OCI-LY1 (cell line): ENCODE results near the gene ELL2.
"Not testable (repeated sequence)": the region's sequence is repeated elsewhere in the genome, so short reads cannot be mapped to it uniquely, and the experiment has no call there.

Source experiments
- H2AFZ ChIP-seq: fragments of 200-600 bp; sonication (generic), shearing (Covaris generic); 2 replicates; pipeline ENCODE4 v1.6.0; 2014; ENCODE audit warnings: antibody characterized with exemption, mild to moderate bottlenecking, low read length
- H3F3A ChIP-seq: fragments of 200-600 bp; sonication (generic), shearing (Covaris generic); 2 replicates; pipeline ENCODE4 v1.6.0; 2014; ENCODE audit warnings: mild to moderate bottlenecking, antibody characterized with exemption, low read length, moderate library complexity; ENCODE audit not compliant: insufficient read depth
- H3K27ac ChIP-seq: fragments of 200-600 bp; sonication (generic); 2 replicates; pipeline ENCODE4 v1.5.1; 2014; ENCODE audit warnings: low read length, mixed run types, mild to moderate bottlenecking, low read depth; ENCODE audit not compliant: poor library complexity, severe bottlenecking
- H3K27me3 ChIP-seq: fragments of 200-600 bp; sonication (generic); 2 replicates; pipeline ENCODE4 v1.6.0; 2014; ENCODE audit warnings: antibody characterized with exemption, mild to moderate bottlenecking, low read length, moderate library complexity; ENCODE audit not compliant: insufficient read depth
- H3K36me3 ChIP-seq: fragments of 200-600 bp; sonication (generic); 2 replicates; pipeline ENCODE4 v1.6.1; 2014; ENCODE audit warnings: mild to moderate bottlenecking, antibody characterized with exemption, low read length, moderate library complexity, mixed read lengths; ENCODE audit not compliant: insufficient read depth
- H3K4me1 ChIP-seq: fragments of 200-600 bp; sonication (generic); 2 replicates; pipeline ENCODE4 v1.5.1; 2014; ENCODE audit warnings: mild to moderate bottlenecking, low read length, moderate library complexity; ENCODE audit not compliant: insufficient read depth, severe bottlenecking
- H3K4me2 ChIP-seq: fragments of 200-600 bp; sonication (generic), shearing (Covaris generic); 2 replicates; pipeline ENCODE4 v1.6.1; 2014; ENCODE audit warnings: low read length
- H3K4me3 ChIP-seq: fragments of 200-600 bp; sonication (generic); 2 replicates; pipeline ENCODE4 v1.5.1; 2014; ENCODE audit warnings: low read length, low read depth, mild to moderate bottlenecking, mixed read lengths; ENCODE audit not compliant: poor library complexity, severe bottlenecking
- H3K79me2 ChIP-seq: fragments of 200-600 bp; shearing (Covaris generic); 2 replicates; pipeline ENCODE4 v1.6.1; 2016; ENCODE audit warnings: mixed run types, low read length, mixed read lengths; ENCODE audit not compliant: insufficient read depth
- H3K9ac ChIP-seq: fragments of 200-600 bp; sonication (generic), shearing (Covaris generic); 2 replicates; pipeline ENCODE4 v1.6.1; 2014; ENCODE audit warnings: mild to moderate bottlenecking, low read length, mixed read lengths
- H3K9me2 ChIP-seq: fragments of 200-600 bp; sonication (generic), shearing (Covaris generic); 2 replicates; pipeline ENCODE4 v1.6.1; 2014; ENCODE audit warnings: low read depth, mild to moderate bottlenecking, low read length, mixed read lengths
- H3K9me3 ChIP-seq: fragments of 200-600 bp; shearing (Covaris generic); 2 replicates; pipeline ENCODE4 v1.6.1; 2014; ENCODE audit warnings: low read length, mixed read lengths
- H4K20me1 ChIP-seq: fragments of 200-600 bp; sonication (generic), shearing (Covaris generic); 2 replicates; pipeline ENCODE4 v1.6.0; 2016; ENCODE audit warnings: mild to moderate bottlenecking, low read length; ENCODE audit not compliant: insufficient read depth
- CTCF ChIP-seq: fragments of 200-600 bp; sonication (generic), shearing (Covaris generic); IDR thresholded peaks from 2 replicates; pipeline ENCODE4 v1.5.1; 2017; ENCODE audit warnings: mild to moderate bottlenecking, antibody characterized with exemption, low read length, moderate library complexity, mixed read lengths
- EZH2 ChIP-seq: fragments of 200-600 bp; sonication (generic), shearing (Covaris generic); IDR thresholded peaks from 2 replicates; pipeline ENCODE4 v1.8.0; 2017; ENCODE audit warnings: borderline replicate concordance, mixed run types, mild to moderate bottlenecking, antibody characterized with exemption, low read length, moderate library complexity, mixed read lengths

ELL2 gene

GRCh38 chr5:95837492-95837891 lies 124.2 kb downstream of the ELL2 start:
- Histone ChIP-seq H3K9ac (no peak overlapping the region), H3K9me2 (no peaks in the 10 kb centered on the region), H3K27ac (no peak overlapping the region), H3K4me2 (no peak overlapping the region), H4K20me1 (no peaks in the 10 kb centered on the region), H3K4me1 (peaks cover 27% of the 10 kb centered on the region), H3K36me3 (no peaks in the 10 kb centered on the region), H3K27me3 (no peaks in the 10 kb centered on the region), H3K79me2 (no peaks in the 10 kb centered on the region), H2AFZ (no peak overlapping the region), H3K4me3 (no peak overlapping the region), H3K9me3 (no peaks in the 10 kb centered on the region), H3F3A (no peaks in the 10 kb centered on the region)
- TF ChIP-seq EZH2 (no peak), CTCF (no peak)

- not testable (repeated sequence) for H3K9ac ChIP-seq, H3K79me2 ChIP-seq, H3K4me2 ChIP-seq, H3K27ac ChIP-seq, H3K4me3 ChIP-seq, H4K20me1 ChIP-seq, H3F3A ChIP-seq, H3K36me3 ChIP-seq, H3K9me3 ChIP-seq, H3K9me2 ChIP-seq, H2AFZ ChIP-seq, H3K27me3 ChIP-seq
- peaks cover 27% of the 10 kb centered on the region for H3K4me1 ChIP-seq
These were observed 124.7 kb downstream of the ELL2 start for GRCh38 chr5:95836971-95837370.

- no peaks in the 10 kb centered on the region for H4K20me1 ChIP-seq
- no peak for TF ChIP-seq CTCF
- TF ChIP-seq EZH2: no peak
- H3K36me3 ChIP-seq: no peaks in the 10 kb centered on the region
- H3K9ac ChIP-seq: no peak overlapping the region
- H3K79me2 ChIP-seq: no peaks in the 10 kb centered on the region
- H3F3A ChIP-seq: no peaks in the 10 kb centered on the region
- H3K4me3 ChIP-seq: no peak overlapping the region
- no peak overlapping the region for H3K27ac ChIP-seq
- no peaks in the 10 kb centered on the region for H3K27me3 ChIP-seq
- H3K4me2 ChIP-seq: no peak overlapping the region
- peaks cover 27% of the 10 kb centered on the region for H3K4me1 ChIP-seq
- H3K9me3 ChIP-seq: no peaks in the 10 kb centered on the region
- H3K9me2 ChIP-seq: no peaks in the 10 kb centered on the region
- no peak overlapping the region for H2AFZ ChIP-seq
These were observed 125.1 kb downstream of the ELL2 start for GRCh38 chr5:95836544-95836943.

- Histone ChIP-seq H3K9me3 (no peaks in the 10 kb centered on the region), H3K79me2 (no peaks in the 10 kb centered on the region), H3K27me3 (no peaks in the 10 kb centered on the region), H4K20me1 (no peaks in the 10 kb centered on the region), H3K9ac (no peak overlapping the region; the same call in 1 of the 2 replicates), H3K36me3 (no peaks in the 10 kb centered on the region), H3K4me1 (peaks cover 27% of the 10 kb centered on the region), H3K9me2 (no peaks in the 10 kb centered on the region), H3K27ac (no peak overlapping the region), H2AFZ (peak overlapping the region; percentile 40; the same call in 1 of the 2 replicates), H3F3A (no peaks in the 10 kb centered on the region), H3K4me3 (peak overlapping the region; percentile 14), H3K4me2 (peak overlapping the region; percentile 97)
- TF ChIP-seq CTCF (no peak), EZH2 (no peak)
These were observed 125.8 kb downstream of the ELL2 start for GRCh38 chr5:95835682-95836385.
